HG03469 (cell line): ENCODE data around the gene WNT1.
A peak's percentile ranks its signal among the peaks of the same experiment; 100 is the strongest.

ENCODE experiments used
- ATAC-seq: cut with Tn5 transposase; IDR thresholded peaks from one replicate; pipeline ENCODE4 v1.9.1; 2021; ENCODE audit warnings: mild to moderate bottlenecking, moderate library complexity, moderate number of reproducible peaks; ENCODE audit not compliant: unreplicated experiment

WNT1 gene

DNA sequence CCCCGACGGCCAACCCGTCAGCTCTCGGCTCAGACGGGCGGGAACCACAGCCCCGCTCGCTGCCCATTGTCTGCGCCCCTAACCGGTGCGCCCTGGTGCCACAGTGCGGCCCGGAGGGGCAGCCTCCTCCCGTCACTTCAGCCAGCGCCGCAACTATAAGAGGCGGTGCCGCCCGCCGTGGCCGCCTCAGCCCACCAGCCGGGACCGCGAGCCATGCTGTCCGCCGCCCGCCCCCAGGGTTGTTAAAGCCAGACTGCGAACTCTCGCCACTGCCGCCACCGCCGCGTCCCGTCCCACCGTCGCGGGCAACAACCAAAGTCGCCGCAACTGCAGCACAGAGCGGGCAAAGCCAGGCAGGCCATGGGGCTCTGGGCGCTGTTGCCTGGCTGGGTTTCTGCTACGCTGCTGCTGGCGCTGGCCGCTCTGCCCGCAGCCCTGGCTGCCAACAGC is at the start of gene WNT1:
WNT1 (plus strand) TSS at position 32 of the 450 bp plus-strand sequence; CDS start at position 361, 329 bp downstream.
- ATAC-seq, result peak; percentile 10

DNA sequence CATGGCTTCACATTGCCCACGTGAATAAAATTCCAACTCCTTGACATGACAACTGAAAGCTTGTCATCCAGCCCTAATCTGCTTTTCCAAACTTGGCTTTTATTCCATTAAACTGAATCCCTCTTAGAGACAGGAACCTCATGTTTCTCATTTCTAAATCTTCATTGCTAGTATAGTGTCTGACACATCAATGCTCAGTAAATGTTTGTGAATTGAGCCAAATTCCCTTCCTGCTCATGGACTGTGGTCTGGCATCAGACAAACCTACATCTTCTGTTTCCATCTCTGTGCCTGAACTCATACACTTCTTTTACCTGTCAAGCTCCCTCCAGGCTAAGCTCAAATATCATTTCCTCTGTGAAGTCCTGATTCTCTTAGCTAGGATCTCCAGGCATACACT is 48.6 kb upstream of the WNT1 start:
- ATAC-seq, result no peak

DNA sequence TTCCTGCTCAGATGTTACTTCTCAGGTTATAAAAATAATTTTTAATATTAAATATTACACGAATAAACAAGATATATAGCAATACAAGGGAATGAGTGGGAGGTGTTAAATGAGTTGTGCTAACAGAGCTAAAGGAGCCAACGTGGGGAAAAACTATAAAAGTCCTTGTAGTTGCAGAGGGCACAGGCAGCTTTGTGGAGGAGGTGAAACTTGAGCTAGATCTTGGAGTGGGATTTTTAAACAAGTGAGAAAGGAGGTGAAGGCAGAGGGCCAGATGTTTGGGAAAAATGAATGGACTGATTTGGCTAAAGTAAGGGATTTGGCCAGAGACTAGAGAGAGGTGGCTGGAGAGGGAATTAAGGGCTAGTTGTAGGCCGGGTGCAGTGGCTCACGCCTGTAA is 47.6 kb upstream of the WNT1 start:
- ATAC-seq, result no peak

DNA sequence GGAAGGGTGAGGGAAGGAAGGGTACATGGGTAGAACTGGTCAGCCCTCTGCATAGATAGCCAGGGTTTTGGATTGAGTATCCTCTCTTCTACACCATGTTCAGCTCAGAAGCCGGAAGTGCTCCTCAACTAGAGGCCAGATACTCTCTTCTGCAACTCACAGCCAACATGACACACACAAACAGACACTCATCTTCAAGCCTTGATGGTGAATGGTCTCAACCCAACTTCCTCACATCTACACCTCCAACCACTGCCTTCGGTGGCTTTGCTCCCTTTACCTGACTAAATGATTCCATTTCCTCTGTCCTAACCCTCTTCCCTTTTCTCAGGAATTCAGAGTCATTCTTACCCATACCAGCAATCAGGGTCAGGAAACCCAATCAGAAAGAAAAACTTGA is 45.2 kb upstream of the WNT1 start:
- no peak for ATAC-seq

DNA sequence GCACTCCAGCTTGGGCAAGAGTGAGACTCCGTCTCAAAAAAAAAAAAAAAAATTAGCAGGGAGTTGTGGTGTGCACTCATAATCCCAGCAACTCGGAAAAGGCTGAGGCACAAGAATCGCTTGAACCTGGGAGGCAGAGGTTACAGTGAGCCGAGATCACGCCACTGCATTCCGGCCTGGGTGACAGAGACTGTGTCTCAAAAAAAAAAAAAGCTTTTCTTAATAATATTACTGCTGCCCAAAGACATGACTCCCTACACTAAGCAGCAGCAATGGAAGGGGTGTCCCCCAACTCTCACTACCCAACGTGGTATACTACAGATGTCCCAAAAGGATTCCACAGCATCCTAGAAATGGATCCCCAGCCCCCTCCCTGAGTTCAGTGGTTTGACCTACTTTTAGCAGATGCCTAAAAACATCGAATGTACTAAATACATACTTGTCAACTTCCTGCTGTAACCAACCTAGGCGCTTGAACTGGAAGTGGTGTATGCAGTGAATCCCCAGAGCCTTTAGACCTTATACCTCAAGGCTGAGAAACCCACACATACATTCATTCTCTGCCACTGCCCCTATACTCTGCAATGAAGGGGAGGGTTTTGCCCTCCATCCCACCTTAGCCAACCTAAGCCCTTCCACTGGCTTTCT is 44.3 kb upstream of the WNT1 start:
- no peak for ATAC-seq

DNA sequence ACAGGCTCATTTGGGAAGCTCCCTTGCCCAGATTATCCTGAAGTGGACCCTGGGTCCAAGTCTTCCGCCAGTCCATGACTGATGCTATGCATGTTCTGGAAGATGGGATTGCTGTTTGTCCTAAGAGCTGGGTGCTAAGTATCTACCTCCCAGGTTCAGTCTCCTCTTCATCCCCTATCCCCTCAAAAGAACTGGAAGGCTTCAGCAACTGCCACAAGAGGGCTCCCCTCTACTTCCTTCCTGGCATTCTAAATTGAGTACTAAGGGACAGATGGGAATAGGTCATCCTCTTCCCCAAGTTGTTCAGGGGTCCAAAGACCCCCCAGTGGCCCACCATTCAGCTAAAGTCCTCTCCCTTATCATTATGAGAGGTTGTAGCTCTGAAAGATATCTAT is 43.8 kb upstream of the WNT1 start:
- ATAC-seq, result no peak

DNA sequence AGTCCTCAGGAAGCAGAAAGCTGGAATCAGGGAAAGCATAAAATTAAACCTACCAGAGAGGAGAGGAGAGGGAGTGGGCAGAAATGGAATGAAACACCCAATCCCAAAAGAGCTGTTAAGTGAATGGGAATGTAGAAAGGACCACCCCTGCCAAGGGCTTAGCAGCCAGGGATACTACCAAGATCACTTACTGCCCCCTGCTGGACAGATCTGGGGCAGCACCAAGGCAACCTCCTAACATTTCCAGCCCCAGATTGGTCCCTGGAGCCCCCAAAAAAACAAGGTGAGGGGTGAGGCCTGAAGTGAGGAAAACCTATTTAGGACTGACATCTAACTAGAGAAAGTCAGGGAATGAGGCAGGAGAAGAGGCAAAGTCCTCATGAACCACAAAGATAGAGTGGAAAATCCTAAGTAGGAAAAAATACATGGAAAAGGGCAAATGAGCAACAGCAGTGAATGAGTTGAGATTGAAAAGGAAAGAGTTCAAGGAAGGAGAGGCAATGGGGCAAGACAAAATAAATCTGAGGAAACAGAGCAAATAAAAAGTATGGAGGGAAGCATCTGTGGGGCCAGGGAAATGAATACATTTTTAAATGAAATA is 41.6 kb upstream of the WNT1 start:
- ATAC-seq, result no peak

DNA sequence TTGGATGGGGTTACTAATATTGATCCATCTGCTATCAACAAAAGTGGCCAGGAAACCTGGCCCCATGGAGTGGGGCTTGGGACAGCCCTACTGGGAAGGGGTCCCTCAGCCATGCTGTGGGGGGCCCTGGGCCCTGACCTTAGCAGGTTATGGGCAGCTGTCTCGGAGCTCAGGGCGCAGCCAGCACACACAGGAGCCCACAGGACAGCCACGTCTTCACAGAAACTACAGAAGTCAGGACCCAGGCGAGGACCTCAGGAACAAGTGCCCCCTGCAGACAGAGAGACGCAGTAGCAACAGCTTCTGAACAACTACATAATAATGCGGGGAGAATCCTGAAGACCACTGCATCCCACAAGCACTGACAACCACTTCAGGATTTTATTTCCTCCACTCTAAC is 41.0 kb upstream of the WNT1 start:
- ATAC-seq, result no peak

DNA sequence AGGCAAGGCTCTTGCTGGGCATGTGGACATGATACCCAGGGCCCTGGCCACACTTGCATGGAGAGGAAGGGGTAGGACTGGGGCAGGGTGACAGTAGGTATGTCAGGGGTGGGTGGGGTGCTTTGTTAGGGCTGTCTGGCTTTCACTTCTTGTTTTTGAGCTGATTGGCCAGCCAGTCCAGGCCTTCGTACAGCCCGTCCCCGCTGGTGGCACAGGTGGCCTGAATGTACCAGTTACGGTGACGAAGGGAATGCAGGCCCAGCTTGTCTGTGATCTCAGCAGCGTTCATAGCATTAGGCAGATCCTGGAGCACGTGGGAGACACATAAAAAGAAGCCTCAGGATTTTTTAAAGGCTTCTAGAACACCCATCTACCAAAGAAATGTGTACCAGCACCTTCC is 39.3 kb upstream of the WNT1 start:
- no peak for ATAC-seq

DNA sequence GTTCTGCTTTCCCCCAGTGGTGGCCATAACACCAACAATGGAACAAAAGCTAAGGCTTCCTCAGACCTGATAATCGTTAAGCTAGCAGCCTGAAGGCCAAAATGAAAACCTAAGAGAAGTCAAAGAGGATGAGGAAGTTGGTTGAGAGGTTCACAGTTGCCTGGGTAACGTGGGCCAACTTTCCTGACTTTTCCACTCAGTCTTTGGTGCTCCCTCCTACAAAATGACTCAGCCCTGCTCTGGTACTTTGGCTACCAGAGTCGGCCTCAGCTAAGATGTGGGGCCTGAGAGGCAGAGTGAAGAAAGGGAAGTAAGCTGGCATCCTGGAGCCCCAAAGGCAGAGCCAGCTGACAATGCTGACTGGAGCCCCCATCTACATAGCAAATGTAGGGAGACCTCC is 37.9 kb upstream of the WNT1 start:
- ATAC-seq, result no peak

DNA sequence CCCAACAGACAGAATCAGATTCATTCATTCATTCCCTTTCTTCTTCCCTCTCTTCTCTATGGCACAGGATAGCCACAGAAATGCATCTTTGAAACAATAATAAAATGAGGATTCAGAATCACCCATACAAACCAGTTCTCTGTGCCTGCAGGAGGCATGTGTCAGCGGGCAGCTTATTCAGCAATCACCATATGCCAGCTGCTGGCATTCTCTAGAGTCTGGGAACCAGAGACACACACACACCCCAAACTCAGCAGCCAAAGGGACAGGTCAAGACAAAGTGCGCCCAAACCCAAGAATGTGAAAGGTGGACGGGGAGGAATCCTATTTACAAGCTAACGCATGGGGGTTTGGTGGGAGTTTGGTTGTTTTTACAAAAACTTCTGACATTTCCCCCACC is 34.9 kb upstream of the WNT1 start:
- ATAC-seq, result no peak

DNA sequence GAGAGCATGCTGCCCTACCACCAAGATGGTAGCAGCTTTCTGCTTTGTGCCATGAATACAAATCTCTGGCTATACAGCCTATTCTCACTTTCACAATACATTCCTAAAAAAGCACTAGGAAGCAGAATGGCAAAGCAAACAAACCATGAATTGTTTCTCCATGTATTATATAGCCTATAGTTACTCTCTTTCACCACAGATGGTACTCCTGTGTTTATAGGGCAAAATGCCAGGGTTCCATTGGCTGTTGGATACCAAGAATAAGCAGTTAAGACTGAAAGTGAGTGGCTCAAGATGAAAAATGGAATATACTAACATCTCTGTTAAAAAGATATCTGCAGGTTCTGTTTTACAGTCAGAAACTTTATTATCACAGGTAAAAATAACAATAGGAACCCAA is 31.9 kb upstream of the WNT1 start:
- ATAC-seq, result no peak

DNA sequence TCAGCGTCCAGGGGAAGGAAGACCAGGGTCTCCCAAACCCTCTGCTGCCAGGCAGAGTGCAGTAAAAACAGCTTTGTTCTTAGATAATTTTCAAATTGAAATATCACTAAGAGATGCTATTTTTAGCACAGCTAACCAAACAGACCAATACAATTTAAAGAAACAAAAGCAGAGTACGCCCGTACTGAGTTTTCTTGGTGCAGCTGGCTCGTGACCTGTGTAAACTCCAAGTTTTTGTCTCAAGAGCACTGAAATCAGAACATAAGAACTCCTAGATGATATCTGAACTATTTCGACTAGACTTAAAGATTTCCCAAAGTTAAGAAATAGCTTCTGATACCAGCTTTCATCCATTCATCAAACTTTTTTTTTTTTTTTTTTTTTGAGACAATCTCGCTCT is 31.2 kb upstream of the WNT1 start:
- ATAC-seq, result no peak

DNA sequence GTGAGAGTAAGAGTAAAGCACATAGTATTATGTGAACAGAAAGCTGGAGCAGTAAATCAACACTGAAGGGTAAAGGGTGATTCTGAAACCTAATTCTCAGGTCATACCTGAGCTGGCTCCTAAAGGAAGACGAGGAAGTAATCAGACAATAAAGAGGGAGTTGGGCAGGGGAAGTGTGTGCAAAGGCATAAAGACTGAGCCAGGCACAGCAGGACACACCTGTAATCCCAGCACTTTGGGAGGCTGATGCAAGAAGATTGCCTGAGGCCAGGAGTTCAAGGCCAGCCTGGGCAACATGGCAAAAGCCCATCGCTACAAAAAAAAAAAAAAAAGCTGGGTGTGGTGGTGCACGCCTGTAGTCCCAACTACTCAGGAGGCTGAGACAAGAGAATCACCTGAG is 30.4 kb upstream of the WNT1 start:
- ATAC-seq, result no peak

DNA sequence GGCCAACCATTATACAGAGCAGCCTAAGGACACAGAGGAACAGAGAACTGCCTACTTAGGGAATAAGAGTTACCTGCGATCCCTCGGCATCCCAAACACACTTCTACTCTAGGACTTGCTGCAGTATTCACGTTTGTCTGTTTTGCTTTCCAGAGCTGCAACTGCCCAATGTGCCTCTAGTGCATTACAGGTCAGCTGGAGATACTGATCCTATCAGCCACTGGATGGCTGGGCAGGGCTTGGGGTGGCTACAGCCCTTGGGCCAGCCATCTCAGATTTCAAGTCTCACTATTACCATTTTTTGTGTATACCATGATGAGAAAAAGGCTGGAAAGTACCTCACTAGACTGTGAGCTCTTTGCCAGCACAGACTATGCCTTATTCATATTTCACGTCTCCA is 25.4 kb upstream of the WNT1 start:
- ATAC-seq, result no peak

DNA sequence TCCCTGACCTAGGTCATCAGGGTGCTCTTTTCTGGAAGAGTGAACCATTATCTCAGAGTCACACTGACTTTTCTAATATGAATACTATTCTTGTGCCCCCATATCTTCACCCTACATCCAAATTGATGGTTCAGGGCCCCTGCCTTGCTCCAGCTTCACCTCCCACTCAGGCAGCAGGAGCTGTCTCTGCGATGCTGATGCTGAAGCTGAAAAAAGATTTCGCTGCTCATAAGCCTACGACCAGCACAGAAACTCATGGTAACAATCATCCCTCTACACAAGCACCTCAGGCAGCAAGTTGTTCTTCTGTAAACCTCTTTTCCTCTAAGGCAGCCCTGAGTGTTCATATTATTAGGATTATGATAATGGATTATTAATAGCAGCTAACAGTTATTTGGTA is 24.1 kb upstream of the WNT1 start:
- ATAC-seq, result no peak

DNA sequence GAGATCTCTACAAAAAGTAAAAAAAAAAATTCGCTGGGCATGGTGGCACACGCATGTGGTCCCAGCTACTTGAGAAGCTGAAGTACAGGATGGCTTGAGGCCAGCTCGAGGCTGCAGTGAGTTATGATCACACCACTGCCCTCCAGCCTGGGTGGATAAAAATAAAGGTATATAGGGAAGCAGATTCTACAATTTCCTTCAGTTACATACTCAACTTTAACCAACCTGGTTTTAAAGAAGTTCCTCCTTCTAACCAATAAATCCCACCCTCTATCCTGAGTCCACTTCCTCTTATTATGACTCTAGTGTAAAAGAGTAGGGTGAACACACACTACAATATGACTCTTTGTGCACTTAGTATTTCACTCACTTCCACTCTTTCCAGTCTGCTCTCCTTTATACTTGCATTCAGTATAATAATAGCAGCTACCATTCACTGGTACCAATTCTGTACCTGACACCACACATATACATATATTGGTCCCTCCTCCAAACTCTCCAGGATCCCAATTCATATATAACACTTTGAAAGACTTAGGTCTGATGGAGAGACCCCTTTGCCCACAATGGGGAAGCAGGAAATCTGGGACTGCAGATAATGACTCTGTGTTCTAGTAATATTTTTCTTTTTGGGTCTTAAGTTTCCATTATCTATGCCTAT is 23.2 kb upstream of the WNT1 start:
- no peak for ATAC-seq

DNA sequence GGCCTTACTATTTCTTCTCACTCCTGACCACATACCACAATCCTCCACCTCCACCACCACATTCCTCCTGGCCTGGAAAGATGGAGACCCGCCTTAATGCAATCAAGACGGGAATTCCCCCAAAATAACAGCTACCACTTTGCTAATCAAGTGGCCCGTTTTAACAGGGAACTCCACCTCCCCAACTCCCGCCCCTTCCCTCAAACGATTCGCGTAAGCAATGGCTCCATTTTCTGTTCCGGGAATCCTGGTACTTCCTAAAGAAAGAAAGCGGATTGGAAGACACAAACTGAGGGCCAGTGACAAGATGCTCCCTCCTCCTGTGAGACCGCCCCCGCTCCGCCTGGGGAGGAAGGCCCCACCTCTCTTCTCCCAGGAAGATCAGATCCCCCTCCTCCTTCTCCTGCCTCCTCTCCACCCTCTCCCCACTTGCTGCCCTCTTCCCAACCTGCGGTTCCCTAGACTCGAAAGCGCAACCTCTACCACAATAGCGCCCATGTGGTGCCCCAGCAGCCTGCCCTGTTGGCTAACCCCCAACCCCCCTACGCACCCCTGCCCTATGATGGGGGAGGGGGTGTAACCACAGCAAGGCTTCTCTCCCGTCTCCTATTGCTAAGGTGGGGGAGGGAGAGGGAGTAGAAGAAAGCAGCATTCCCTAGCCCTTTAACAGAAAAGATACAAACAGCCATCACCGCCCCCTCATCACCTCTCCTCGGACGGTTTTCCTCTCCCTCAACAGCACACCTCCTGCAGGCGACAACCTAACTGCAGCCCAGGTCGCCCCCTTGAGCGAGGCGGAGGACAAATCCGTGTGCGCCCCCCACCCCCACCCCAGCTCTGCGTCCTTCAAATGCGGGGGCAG is 21.6 kb upstream of the WNT1 start:
- ATAC-seq, result no peak

DNA sequence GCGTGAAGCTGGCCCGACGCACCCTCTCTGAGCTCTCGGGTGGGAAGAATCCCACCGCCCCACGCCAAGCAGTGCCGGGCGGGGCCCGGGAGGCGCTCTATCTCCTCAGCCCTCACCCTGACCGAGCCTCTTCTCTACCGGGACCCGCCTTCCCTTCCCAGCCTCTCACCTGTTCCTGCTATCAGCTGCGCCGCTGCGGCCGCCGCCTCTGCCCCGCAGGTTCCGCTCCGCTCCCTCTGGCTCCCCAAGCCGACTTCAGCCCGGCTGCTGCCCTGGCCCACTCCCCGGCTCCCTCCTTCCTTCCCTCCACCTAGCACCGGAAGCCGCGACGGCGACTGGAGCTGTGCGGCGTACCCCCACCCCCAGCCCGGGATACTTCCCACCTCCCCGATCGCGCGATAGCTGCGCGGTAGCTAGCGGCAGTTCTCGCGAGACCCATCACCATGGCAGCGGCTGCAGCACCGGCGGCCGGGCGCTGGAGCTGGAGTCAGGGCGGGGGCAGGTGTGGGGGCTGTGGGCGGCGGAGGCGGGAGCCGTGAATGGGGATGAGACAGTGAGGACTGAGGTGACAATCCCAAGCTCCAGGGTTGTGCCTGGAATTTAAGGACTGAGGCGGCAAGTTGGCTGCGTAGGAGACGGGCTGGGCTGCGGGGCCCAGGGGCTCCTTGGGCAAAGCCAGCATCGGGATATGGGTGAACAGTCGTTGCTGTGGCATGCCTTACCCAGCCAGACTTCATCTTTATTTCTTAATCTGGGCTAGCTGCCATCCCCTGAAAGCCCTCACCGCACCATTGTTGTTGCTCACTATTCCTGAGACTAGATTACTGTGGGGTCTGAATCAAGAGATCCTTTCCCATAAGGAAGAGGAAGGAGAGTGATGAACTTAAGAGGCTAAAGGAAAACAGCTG is 20.7 kb upstream of the WNT1 start, which contains the start of gene ARF3:
ARF3 (minus strand) TSS at position 347 of the 908 bp plus-strand sequence. CDS start 16,392 bp downstream, outside the sequence.
- no peak for ATAC-seq

DNA sequence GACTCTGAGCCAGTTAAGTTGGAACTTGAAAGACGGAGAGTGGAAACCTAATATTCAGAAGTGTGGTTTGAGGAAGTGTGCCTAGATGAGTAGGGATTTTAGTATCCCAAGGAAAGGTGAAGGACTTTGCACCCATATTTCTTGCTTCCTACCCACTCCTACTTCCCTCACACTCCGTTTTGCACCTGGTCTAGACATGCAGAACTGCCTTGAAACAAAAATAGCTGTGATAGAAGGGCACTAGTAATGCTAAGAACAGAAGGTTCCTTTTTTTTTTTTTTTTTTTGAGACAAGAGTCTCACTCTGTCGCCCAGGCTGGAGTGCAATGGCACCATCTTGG is 20.1 kb upstream of the WNT1 start:
- no peak for ATAC-seq
